Midbrain (tissue), 1 donor: ENCODE data around the gene CNKSR1.

Experiments
- DNase-seq: peaks from one replicate; lab custom pipeline; 2025; lab: John Stamatoyannopoulos, UW

CNKSR1 gene

DNA sequence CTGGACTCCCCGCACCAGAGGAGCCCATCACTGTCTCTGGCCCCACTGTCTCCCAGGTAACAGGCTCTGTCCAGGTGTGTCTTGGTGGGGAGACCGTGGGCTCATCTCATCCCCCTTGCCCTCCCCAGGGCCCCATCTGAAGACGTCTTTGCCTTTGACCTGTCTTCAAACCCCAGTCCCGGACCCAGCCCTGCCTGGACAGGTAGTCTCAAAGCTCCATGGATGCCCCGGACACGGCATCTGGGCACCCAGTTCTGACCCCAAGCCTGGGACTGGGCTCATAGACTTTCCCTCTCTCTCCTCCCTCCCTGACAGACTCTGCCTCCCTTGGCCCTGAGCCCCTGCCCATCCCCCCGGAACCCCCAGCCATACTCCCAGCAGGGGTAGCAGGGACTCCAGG lies 6.8 kb downstream of the CNKSR1 start:
- DNase-seq = no peak

DNA sequence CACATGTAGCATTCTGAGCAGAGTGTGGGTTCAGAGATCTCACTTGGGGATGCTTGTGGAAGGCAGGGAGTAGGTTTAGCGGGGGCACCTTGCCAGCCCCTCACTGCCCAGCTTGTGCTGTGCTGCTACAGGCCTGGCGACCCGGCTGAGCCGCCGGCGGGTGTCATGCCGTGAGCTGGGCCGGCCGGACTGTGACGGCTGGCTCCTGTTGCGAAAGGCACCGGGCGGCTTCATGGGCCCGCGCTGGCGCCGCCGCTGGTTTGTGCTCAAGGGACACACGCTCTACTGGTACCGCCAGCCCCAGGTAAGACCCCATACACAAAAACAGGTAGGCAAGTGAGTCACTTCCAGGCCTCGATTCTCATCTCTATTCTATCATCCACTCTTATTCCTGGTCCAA lies 7.6 kb downstream of the CNKSR1 start:
- no peak for DNase-seq

DNA sequence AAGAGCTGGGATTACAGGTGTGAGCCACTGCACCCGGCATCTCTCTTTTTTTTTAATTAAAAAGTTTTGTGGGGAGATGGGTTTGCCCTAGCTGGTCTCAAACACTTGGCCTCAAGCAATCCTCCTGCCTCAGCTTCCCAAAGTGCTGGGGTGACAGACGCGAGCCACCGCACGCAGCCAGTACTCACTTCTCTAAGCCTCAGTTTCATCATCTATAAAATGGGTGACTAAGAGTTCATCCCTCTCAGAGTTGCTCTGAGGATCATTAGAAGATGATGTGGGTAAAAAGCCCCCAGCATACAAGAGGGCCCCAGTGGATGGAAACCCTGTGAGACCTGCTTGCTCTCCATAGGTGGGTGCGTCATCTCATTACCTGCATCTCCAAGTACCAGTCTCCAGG lies 10.6 kb downstream of the CNKSR1 start:
- DNase-seq = no peak

DNA sequence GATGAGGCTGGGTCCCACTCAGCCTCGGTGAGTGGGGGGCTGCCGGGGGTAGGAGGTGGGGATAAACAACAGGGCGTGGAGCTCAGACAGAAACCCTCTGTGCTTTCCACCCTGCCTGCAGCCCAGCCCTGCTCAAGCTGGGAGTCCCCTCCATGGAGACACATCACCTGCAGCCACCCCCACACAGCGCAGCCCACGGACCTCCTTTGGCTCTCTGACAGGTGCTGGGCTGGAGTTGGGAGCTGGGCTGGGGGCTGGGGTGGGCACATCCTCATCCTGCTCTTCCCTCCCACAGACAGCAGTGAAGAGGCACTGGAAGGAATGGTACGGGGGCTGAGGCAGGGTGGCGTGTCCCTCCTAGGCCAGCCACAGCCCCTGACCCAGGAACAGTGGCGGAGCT lies 11.2 kb downstream of the CNKSR1 start:
- no peak for DNase-seq

DNA sequence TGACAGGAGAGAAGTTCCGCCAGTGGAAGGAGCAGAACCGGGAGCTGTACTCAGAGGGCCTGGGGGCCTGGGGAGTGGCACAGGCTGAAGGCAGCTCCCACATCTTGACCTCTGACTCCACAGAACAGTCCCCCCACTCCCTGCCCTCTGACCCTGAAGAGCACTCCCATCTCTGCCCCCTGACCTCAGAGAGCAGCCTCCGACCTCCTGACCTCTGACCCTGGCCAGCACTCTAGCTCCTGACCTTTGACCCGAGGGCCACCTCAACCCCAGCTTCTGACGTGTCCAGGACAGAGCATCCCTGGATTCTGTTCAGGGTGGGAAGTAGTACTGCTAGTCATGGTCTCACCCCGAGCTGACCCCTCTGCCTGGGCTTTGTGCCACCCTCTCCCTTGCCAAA lies 12.0 kb downstream of the CNKSR1 start:
- DNase-seq = no peak

DNA sequence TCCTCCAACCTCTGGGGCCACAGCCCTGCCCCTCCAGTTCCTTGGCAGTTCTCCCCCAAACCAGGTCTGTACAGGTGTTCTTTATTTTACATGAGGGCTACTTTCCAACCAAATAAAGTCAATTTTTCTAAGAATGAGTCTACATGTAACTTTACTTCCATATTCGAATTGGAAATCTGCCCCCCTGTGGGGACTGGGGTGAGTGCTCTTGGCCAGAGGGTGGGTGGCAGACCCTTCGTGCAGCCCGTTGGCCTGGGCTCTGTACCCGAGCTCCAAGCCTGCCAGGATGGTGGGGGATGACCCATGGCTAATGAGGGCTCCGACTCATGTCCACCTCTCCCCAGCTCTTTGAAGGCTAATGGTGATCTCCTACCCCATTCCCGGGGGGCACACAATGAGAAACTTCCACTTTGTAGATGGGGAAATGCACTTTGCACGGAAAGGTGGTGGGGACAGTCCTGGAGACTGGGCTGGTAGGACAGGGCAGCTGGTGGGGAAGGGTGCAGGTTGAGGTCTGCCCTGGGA lies 12.5 kb downstream of the CNKSR1 start:
- DNase-seq = no peak

DNA sequence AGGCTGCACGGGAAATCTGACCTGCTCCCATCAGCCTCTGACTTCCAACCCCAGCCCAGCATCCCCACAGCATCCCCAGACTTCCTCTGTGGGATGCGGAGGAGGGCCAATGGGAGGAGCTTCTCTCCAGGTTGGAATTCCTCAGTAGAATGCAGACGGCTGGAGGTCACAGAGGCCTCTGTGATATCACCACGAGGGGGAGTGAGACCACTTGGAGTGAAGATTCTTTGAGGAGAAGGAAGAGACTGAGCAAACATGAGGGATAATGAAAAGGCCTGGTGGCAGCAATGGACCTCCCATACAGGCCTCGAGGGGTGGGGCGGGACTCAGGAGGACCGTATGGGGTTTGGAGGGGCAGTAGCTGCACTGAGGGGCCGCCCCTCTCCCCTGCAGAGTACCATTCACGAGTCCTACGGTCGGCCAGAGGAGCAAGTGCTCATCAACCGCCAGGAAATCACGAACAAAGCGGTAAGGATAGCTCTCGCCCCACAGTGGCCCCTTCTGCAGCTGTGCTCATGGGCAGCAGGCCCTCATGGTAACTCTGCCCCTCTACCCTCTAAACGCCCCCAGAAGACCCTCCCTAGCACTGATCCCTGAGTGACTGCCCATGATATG lies 13.2 kb downstream of the CNKSR1 start, which contains the start of gene CATSPER4:
Gene CATSPER4 (plus strand): TSS at position 230 of the 615 bp plus-strand sequence. CDS start 26 bp downstream, at position 256.
- DNase-seq = no peak

DNA sequence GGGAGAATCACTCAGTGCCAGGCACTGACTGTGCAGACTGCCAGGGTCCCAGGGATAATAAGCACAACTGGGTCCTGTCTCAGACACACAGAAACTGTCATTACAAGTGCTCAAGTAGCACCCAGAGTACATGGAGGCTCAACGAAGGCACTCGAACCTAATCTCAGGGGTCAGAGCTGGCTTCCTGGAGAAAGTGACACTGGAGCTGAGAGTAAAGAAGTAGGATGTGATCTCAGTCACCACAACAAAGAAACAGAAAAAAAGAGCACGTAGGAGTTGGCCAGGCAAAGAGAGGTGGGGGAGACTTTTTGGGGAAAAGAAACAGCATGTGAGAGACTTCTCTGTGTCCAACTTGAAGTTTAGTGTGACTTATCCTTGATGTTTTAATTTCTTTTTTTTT lies 14.4 kb downstream of the CNKSR1 start:
- DNase-seq = no peak

DNA sequence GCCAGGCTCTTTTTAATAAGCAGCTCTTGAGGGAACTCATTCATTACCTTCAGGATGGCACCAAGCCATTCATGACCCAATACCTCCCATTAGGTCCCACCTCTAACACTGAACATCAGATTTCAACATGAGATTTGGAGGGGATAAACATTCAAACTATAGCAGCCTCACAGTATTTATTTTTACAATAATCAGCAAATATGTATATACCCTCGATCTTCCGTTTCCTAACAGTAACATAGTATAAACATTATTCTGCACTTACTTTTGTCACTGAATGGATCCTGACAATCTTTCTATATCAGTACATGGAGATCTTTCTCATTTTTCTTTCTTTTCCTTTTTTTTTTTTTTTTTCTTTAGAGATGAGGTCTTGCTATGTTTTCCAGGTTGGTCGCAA lies 18.5 kb downstream of the CNKSR1 start:
- DNase-seq = no peak

DNA sequence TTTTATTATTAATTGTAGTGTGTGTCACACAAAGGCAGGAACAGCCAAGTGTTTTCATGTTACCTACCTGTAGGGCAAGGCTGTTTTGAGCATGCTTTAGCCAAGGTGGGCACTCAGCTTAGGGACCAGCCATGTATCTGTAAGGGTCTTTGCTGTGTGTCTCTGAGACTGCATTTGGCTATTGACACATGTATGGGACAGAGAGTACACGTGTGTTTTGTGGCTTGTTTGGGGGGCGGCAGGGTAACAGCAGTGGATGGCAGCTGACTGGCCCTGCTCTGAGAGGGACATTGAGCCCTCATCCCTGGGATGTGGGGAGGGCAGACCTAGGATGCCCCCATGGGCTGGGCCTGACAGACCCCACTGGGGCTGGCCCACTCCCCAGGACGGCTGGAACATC lies 20.0 kb downstream of the CNKSR1 start:
- DNase-seq = no peak

DNA sequence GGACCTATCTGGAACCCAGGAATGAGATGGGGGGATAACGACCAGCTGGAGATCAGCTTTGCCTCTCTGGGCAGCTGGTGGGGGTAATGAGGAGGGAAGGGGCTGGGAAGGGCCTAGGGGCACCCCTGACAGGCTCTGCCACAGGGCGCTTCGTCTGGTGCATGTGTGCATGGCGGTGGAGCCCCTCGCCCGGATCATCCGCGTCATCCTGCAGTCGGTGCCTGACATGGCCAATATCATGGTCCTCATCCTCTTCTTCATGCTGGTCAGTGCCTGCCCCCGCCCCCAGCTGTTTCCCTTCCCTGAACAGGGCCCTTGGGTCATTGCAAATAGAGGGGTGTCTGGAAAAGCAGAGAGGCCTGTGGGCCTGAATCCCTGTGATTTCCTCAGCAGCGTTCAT lies 20.5 kb downstream of the CNKSR1 start:
- no peak for DNase-seq

DNA sequence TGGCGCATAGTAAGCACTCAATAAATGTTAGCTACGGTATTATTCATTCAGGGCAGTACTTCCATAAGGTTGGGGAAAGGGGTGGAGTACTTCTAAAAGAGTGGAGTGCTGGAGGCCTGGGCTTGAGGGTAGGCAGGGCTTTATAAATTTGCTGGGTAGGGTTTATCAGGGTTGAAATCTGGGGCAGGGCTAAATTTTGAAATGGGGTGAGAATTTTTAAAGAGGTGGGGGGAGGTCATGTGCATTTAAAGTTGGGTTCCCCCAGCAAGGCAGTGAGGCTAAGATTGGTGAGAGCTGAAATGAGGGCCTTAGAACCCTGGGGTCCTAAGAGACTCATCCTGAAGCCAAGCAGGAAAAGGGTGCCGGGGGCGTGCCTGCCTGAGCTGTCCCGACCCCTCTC lies 23.1 kb downstream of the CNKSR1 start:
- no peak for DNase-seq

DNA sequence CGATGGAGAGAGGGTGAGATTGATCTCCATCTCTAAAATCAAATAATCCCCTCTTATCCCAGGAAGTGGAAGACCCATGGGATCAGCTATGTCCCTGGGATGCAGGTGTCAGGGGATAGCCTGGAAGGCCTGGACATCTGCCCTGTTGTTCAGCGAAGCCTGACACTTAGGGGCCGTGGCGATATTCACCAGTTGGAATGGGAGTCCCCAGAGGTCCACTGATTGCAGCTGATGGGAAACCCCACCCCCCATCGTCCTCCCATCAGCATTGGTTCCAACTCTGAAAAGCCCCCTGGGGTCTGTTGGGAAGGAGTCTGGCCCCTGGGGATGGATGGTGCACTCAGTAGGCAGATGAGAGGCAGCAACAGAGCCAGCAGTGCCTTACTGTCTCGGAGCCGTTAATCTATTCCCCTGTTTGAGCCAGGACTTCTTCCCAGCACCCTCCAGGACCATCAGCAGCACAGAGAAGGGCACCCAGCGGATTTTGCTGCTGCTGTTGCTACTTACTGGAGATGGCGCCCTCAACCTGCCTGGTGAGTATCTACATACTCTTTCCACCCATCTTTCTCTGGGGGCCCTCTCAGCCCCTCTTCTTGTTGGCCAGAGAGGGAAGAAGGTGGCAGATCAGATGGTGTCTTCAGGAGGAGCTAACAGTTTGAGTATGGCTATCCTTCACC lies 26.5 kb downstream of the CNKSR1 start:
- no peak for DNase-seq

DNA sequence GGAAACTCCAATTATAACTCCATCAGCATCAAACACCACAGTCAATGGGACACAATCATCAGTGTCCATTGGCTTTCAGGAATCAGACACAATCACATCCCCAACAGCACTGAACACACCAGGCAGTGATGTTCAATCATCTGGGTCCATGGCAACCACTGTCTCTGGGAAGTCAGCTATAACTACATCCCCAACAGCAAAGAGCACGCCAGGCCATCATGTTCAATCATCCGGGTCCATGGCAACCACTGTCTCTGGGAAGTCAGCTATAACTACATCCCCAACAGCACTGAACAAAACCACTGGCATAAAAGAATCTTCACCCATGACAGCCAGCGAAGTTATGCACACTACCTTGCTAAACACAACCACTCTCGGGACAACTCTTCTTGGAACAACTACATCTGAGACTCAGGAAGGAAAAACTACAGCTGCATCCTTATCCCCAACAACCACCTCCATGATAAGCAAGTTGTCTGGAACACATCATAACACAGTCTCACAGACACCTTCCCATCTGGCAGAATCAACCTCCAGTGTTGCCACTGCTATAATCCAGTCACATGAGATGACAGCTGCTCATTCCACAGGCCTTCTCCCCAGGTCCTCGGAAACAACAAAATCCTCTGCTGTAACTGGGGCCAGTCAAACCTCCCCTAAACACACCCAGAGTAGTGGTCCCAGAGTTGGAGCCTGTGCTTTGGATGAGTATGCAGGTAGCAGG lies 33.0 kb downstream of the CNKSR1 start:
- DNase-seq = no peak

DNA sequence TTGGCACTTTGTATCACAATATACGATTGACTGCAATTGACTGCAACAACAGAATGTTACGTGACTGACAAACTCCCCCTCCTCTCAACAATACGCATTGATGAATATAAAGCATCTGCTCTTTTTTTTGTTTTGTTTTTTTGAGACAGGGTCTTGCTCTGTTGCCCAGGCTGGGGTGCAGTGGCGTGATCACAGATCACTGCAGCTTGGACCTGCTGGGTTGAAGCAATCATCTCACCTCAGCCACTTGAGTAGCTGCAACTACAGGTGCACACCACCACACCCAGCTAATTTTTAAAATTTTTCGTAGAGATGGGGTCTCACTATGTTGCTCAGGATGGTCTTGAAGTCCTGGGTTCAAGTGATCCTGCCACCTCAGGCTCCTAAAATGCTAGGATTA lies 35.4 kb downstream of the CNKSR1 start:
- no peak for DNase-seq

DNA sequence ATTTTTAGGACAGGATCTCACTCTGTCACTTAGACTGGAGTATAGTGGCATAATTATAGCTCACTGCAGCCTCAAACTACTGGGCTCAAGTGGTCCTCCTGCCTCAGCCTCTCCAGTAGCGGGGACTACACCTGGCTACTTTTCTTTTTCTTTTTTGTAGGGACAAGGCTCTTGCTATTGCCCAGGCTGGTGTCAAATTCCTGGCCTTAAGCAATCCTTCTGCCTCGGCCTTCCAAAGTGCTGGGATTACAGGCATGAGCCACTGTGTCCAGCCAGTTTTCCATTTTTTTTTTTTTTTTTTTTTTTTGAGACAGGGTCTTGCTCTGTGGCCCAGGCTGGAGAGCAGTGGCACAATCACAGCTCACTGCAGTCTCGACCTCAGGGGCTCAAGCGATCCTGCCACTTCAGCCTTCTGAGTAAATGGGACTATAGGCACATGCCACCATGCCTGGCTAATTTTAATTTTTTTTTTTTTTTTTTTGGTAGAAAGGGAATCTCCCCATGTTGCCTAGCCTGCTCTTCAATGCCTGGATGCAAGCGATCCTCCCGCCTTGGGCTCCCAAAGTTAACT lies 36.1 kb downstream of the CNKSR1 start:
- no peak for DNase-seq

DNA sequence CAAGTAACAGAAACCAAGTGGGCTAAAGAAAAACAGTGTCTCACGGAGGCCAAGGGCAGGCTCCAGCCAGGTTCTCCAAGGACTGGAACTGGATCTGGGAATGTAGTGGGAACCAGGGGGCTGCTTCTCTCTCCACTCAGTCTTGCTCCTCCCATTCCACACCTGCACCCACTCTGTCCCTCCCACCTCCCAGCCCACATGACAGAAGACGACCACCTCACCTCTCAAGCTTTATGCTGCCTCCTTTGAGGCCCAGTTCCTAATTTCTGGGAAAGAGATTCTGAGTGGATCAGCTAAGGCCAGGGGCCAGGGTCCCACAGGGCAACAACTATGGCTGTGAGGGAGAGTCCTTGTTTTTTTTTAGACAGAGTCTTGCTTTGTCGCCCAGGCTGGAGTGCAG lies 38.0 kb downstream of the CNKSR1 start:
- no peak for DNase-seq

DNA sequence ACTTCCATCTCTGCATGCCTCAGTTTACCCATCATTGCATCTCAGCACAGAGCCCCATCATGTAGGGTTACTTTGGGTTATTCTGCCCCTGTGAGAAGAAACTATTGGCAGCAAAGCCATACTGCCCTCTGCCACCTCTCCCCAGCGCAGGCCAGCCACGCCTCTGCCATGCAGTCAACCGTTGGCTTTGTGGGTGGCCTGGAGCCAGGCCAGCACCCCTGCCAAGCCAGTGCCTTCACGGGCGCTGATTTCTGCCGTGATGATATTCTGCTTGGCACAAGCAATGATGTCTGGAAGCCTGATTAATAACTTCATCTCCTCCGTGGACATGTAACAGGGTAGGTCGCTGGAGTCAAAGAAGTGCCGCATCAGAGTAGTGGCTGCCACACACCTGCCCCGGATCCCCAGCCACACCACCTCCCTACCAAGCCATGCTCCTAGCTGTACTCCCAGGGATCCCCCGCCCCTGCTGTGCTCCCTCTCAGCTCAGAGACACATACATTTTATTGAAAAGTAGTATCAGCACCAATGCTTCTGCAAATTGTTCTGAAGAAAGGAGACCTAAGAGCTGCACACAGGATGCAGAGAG lies 41.7 kb downstream of the CNKSR1 start:
- no peak for DNase-seq

DNA sequence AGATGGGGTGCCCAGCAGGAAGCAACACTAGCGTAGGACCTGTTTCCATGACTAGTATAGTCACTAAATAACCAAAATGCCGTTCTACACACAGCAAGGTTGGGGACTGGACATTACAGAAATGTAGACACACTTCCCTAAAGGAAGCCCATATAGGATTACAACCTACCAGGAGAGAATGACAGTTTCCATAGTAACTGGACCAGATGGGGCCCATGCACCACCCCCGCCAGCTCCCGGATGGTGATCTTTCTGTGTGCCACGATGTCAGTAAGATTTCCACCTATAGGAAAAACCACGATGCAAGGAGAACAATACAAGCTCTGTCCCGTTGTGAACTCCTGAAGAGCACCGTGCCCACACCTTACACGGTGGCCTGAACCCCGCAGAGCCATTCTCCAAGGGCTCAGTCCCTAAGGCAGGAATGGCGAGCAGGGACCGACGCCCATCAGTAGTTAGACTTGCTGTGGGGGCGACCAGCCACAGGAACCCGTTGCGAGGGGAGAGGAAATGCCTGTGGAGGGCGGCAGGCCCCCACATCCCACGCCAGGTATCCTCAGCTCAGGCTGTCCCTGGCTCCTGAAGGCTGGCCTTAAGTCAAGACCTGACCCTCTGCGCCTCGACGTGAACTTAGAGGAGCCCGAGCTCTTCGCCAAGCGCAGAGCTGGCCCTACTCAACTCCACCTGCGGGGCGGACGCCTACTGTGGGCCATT lies 43.1 kb downstream of the CNKSR1 start:
- DNase-seq = no peak

DNA sequence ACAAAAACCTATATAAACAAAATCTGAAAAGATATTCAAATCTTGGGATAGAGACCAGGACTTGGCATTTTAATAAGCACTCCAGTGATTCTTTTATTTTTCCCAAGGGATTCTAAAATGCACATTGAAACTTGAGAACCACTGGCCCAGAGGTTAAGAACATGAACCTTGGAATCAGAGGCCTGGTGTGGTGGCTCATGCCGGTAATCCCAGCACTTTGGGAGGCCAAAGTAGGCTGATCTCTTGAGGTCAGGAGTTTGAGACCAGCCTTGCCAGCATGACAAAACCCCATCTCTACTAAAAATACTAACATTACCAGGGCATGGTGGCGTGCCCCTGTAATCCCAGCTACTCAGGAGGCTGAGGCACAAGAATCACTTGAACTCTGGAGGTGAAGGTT lies 43.8 kb downstream of the CNKSR1 start:
- no peak for DNase-seq

DNA sequence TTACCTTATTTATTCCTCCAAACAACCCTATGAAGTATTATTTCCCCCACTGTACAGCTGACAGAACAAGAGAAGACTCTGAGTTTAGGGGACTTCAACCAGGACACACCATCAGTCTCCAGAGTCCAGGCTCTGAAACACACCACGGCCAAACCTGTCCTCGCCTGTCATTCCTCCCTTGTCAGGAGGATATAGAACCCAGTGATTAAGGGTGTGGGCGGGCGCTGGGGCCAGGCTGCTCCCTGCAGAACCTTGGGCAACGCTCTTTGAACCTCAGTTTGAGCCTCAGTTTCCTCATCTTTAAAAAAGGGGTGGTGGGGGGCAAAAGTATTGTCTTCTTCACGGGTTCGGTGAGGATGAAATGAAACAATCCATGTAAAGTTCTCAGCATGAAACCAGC lies 47.3 kb downstream of the CNKSR1 start:
- no peak for DNase-seq
